Peyer's patch (tissue), 4 donors: ENCODE measurements around the gene AK8. TPM values are rescaled to one million over a fixed set of nuclear protein-coding genes. Genes with fewer than 3 reads are reported as not detected.
A peak's percentile ranks its signal among the peaks of the same experiment; 100 is the strongest.

Experiments used
- DNase-seq, 3 donors: peaks; one replicate each; pipeline ENCODE4 v3.0.0-alpha.2; 2017 to 2019
- H3K27ac ChIP-seq, 4 donors: fragments of 200-600 bp; sonication (generic); one replicate each; pipeline ENCODE4 v1.5.1; 2016 to 2019
- H3K27me3 ChIP-seq, 2 donors: fragments of 200-600 bp; sonication (generic); one replicate each; pipeline ENCODE4 v1.5.1; 2019
- H3K36me3 ChIP-seq, 3 donors: fragments of 200-600 bp; sonication (generic); one replicate each; pipeline ENCODE4 v1.5.1; 2016 to 2019
- H3K4me1 ChIP-seq, 4 donors: fragments of 200-600 bp; sonication (generic); one replicate each; pipeline ENCODE4 v1.5.1; 2016 to 2019
- H3K4me3 ChIP-seq, 4 donors: fragments of 200-600 bp; sonication (generic); 1 replicate in 3 of 4; 2 replicates in 1 of 4; pipeline ENCODE4 v1.5.1; 2016 to 2019; ENCODE audit warnings: mild to moderate bottlenecking in 1 of 4
- H3K9me3 ChIP-seq, 4 donors: fragments of 200-600 bp; sonication (generic); one replicate each; pipeline ENCODE4 v1.5.1; 2016 to 2019; ENCODE audit warnings: mild to moderate bottlenecking in 1 of 4
- CTCF ChIP-seq, 6 experiments: fragments of 450-650 bp in 4 of 6; fragments of 200-600 bp in 2 of 6; sonication (generic) in 1 of 6; IDR thresholded peaks; one replicate each; pipeline ENCODE4 v1.5.1; 2017 to 2019; ENCODE audit warnings: antibody characterized with exemption in 6 of 6, mild to moderate bottlenecking in 3 of 6, moderate library complexity in 1 of 6
- POLR2A ChIP-seq, 2 donors: fragments of 450-650 bp; IDR thresholded peaks; one replicate each; pipeline ENCODE4 v1.5.1; 2017; ENCODE audit warnings: antibody characterized with exemption in 2 of 2, mild to moderate bottlenecking in 2 of 2, moderate library complexity in 2 of 2
- total RNA-seq, 4 donors: library from RNA; depleted of rRNA; stranded (reverse); fragments of >200 nt; gene quantifications; one replicate each; pipeline ENCODE4 v1.1.0, GENCODE V29; 2016

AK8 gene
- total RNA-seq, 4 donors from 2014 or later = not detected

- DNase-seq = peak in 1 of 3 donors; percentile 36
Measured at GRCh38 chr9:132752877-132753592, 125.0 kb downstream of the AK8 start.

GRCh38 chr9:132750668-132751067 lies 127.4 kb downstream of the AK8 start:
- peak in 1 of 3 donors; percentile 34 for DNase-seq
- H3K4me1 ChIP-seq = no peaks in the 10 kb centered on the region

More at GRCh38 chr9:132752877-132753592, 125.0 kb downstream of the AK8 start:
- no peaks in the 10 kb centered on the region for H3K9me3 ChIP-seq
- no peak overlapping the region for H3K4me3 ChIP-seq
- H3K36me3 ChIP-seq = no peaks in the 10 kb centered on the region
- H3K4me1 ChIP-seq = no peaks in the 10 kb centered on the region
- H3K27me3 ChIP-seq = no peaks in the 10 kb centered on the region
- no peak overlapping the region for H3K27ac ChIP-seq
- TF ChIP-seq CTCF (IDR thresholded peaks at IDR 0.05) = no peak
- no peak for TF ChIP-seq POLR2A (IDR thresholded peaks at IDR 0.05)

GRCh38 chr9:132749306-132749705 lies 128.8 kb downstream of the AK8 start:
- no peaks in the 10 kb centered on the region for H3K9me3 ChIP-seq
- no peak for TF ChIP-seq CTCF (IDR thresholded peaks at IDR 0.05)
- no peak for TF ChIP-seq POLR2A (IDR thresholded peaks at IDR 0.05)
- H3K4me1 ChIP-seq = no peaks in the 10 kb centered on the region
- no peak overlapping the region for H3K4me3 ChIP-seq
- H3K27me3 ChIP-seq = no peaks in the 10 kb centered on the region
- no peak overlapping the region for H3K27ac ChIP-seq
- no peaks in the 10 kb centered on the region for H3K36me3 ChIP-seq
- peak in 1 of 3 donors; percentile 31 for DNase-seq

More at GRCh38 chr9:132750668-132751067, 127.4 kb downstream of the AK8 start:
- TF ChIP-seq CTCF (IDR thresholded peaks at IDR 0.05) = no peak
- TF ChIP-seq POLR2A (IDR thresholded peaks at IDR 0.05) = no peak
- H3K4me3 ChIP-seq = no peak overlapping the region
- H3K27ac ChIP-seq = no peak overlapping the region
- no peaks in the 10 kb centered on the region for H3K36me3 ChIP-seq
- H3K9me3 ChIP-seq = no peaks in the 10 kb centered on the region
- no peaks in the 10 kb centered on the region for H3K27me3 ChIP-seq

- DNase-seq = no peak
Measured at GRCh38 chr9:132748450-132748849, 129.6 kb downstream of the AK8 start.

More at GRCh38 chr9:132748450-132748849, 129.6 kb downstream of the AK8 start:
- no peaks in the 10 kb centered on the region for H3K4me1 ChIP-seq
- TF ChIP-seq CTCF (IDR thresholded peaks at IDR 0.05) (no peak), POLR2A (IDR thresholded peaks at IDR 0.05) (no peak)
- no peak overlapping the region for H3K27ac ChIP-seq
- no peak overlapping the region for H3K4me3 ChIP-seq
- no peaks in the 10 kb centered on the region for H3K36me3 ChIP-seq
- H3K9me3 ChIP-seq = no peaks in the 10 kb centered on the region
- peaks cover 0 to 4% of the 10 kb centered on the region in 2 donors for H3K27me3 ChIP-seq
